ENCODE measurements around the gene CDC42EP3. TPM values are rescaled to one million over a fixed set of nuclear protein-coding genes. Genes with fewer than 3 reads are reported as not detected.

Gene CDC42EP3
- total RNA-seq, 1 experiment from 2014 or later, result 31.5 TPM

DNA sequence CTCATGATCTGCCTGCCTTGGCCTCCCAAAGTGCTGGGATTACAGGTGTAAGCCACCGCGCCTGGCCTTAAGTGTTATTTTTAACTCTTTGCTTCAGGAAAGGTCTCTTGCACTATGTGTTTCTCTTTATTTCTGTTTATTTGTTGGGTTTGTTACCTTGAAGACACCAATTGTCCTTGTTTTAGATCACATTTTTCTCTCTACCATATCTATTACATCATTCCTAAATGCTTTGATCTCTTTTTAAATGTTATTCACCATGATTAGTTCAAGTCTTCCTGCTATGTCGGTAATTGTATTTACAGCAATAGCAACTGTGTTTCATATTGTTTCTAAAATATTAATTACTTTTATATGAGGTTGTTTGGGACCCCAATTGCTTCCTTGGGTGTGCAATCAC is 77.7 kb downstream of the CDC42EP3 start:
- H3K36me3 Mint-ChIP-seq, result peaks cover 23% of the 10 kb centered on the region
- CTCF ChIA-PET, result no interaction called here
- POLR2A ChIA-PET, result no interaction called here
- no peak overlapping the region for H3K27ac Mint-ChIP-seq
- H3K27me3 Mint-ChIP-seq (ENCODE audit: low read depth), result peaks cover 10% of the 10 kb centered on the region; the same call in 1 of the 2 replicates
- TF ChIP-seq FOXK1 (CRISPR knock-in tag; IDR thresholded peaks at IDR 0.05), result no peak
- TF ChIP-seq, protein P1, sequence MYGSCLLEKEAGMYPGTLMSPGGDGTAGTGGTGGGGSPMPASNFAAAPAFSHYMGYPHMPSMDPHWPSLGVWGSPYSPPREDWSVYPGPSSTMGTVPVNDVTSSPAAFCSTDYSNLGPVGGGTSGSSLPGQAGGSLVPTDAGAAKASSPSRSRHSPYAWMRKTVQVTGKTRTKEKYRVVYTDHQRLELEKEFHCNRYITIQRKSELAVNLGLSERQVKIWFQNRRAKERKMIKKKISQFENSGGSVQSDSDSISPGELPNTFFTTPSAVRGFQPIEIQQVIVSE (CRISPR knock-in tag; IDR thresholded peaks at IDR 0.05; ENCODE audit: borderline replicate concordance), result no peak
- TF ChIP-seq IRF2 (CRISPR knock-in tag; IDR thresholded peaks at IDR 0.05; ENCODE audit: borderline replicate concordance, low read depth), result no peak
- TF ChIP-seq, protein P2, sequence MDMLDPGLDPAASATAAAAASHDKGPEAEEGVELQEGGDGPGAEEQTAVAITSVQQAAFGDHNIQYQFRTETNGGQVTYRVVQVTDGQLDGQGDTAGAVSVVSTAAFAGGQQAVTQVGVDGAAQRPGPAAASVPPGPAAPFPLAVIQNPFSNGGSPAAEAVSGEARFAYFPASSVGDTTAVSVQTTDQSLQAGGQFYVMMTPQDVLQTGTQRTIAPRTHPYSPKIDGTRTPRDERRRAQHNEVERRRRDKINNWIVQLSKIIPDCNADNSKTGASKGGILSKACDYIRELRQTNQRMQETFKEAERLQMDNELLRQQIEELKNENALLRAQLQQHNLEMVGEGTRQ (CRISPR knock-in tag; IDR thresholded peaks at IDR 0.05), result no peak
- no peak for TF ChIP-seq ZNF512 (CRISPR knock-in tag; IDR thresholded peaks at IDR 0.05; ENCODE audit: borderline replicate concordance)
- TF ChIP-seq ZNF263 (CRISPR knock-in tag; IDR thresholded peaks at IDR 0.05; ENCODE audit: low read depth), result no peak
- no peak for TF ChIP-seq E2F1 (CRISPR knock-in tag; IDR thresholded peaks at IDR 0.05)
- TF ChIP-seq JAZF1 (CRISPR knock-in tag; IDR thresholded peaks at IDR 0.05), result no peak
- no peak for TF ChIP-seq ATF2 (CRISPR knock-in tag; IDR thresholded peaks at IDR 0.05; ENCODE audit: borderline replicate concordance, low read depth)
- TF ChIP-seq, protein P3, sequence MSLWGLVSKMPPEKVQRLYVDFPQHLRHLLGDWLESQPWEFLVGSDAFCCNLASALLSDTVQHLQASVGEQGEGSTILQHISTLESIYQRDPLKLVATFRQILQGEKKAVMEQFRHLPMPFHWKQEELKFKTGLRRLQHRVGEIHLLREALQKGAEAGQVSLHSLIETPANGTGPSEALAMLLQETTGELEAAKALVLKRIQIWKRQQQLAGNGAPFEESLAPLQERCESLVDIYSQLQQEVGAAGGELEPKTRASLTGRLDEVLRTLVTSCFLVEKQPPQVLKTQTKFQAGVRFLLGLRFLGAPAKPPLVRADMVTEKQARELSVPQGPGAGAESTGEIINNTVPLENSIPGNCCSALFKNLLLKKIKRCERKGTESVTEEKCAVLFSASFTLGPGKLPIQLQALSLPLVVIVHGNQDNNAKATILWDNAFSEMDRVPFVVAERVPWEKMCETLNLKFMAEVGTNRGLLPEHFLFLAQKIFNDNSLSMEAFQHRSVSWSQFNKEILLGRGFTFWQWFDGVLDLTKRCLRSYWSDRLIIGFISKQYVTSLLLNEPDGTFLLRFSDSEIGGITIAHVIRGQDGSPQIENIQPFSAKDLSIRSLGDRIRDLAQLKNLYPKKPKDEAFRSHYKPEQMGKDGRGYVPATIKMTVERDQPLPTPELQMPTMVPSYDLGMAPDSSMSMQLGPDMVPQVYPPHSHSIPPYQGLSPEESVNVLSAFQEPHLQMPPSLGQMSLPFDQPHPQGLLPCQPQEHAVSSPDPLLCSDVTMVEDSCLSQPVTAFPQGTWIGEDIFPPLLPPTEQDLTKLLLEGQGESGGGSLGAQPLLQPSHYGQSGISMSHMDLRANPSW (CRISPR knock-in tag; conservative IDR thresholded peaks at IDR 0.05; ENCODE audit: low read depth), result no peak
- TF ChIP-seq, protein P4, sequence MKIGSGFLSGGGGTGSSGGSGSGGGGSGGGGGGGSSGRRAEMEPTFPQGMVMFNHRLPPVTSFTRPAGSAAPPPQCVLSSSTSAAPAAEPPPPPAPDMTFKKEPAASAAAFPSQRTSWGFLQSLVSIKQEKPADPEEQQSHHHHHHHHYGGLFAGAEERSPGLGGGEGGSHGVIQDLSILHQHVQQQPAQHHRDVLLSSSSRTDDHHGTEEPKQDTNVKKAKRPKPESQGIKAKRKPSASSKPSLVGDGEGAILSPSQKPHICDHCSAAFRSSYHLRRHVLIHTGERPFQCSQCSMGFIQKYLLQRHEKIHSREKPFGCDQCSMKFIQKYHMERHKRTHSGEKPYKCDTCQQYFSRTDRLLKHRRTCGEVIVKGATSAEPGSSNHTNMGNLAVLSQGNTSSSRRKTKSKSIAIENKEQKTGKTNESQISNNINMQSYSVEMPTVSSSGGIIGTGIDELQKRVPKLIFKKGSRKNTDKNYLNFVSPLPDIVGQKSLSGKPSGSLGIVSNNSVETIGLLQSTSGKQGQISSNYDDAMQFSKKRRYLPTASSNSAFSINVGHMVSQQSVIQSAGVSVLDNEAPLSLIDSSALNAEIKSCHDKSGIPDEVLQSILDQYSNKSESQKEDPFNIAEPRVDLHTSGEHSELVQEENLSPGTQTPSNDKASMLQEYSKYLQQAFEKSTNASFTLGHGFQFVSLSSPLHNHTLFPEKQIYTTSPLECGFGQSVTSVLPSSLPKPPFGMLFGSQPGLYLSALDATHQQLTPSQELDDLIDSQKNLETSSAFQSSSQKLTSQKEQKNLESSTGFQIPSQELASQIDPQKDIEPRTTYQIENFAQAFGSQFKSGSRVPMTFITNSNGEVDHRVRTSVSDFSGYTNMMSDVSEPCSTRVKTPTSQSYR (CRISPR knock-in tag; IDR thresholded peaks at IDR 0.05), result no peak
- TF ChIP-seq ATF6 (CRISPR knock-in tag; IDR thresholded peaks at IDR 0.05), result no peak
- TF ChIP-seq SMAD3 (CRISPR knock-in tag; IDR thresholded peaks at IDR 0.05; ENCODE audit: borderline replicate concordance), result no peak
- TF ChIP-seq RORB (CRISPR knock-in tag; IDR thresholded peaks at IDR 0.05), result no peak
- no peak for TF ChIP-seq TCF7 (CRISPR knock-in tag; IDR thresholded peaks at IDR 0.05; ENCODE audit: low read depth)
- TF ChIP-seq ZNF138 (CRISPR knock-in tag; conservative IDR thresholded peaks at IDR 0.05), result no peak
- no peak for TF ChIP-seq ATF3 (CRISPR knock-in tag; conservative IDR thresholded peaks at IDR 0.05)
- no peak for TF ChIP-seq SP1 (CRISPR knock-in tag; conservative IDR thresholded peaks at IDR 0.05)
- peaks cover 19% of the 10 kb centered on the region for H3K4me1 Mint-ChIP-seq
- no peak overlapping the region for H3K4me3 Mint-ChIP-seq
- peaks cover 24% of the 10 kb centered on the region for H3K9me3 Mint-ChIP-seq
- ATAC-seq (no peak), DNase-seq (ENCODE audit: low spot score) (no peak)
